Vagina (tissue), 2 donors: ENCODE data around the gene SLC22A12. TPM values are rescaled to one million over a fixed set of nuclear protein-coding genes. Genes with fewer than 3 reads are reported as not detected.

Source experiments
- DNase-seq, 2 donors: peaks; one replicate each; pipeline ENCODE4 v3.0.0-alpha.2; 2017; ENCODE audit errors: extremely low spot score in 2 of 2
- H3K27ac ChIP-seq: fragments of 200-600 bp; sonication (generic); one replicate; pipeline ENCODE4 v1.5.1; 2019
- H3K27me3 ChIP-seq: fragments of 200-600 bp; sonication (generic); one replicate; pipeline ENCODE4 v1.5.1; 2019
- H3K36me3 ChIP-seq, 2 donors: fragments of 200-600 bp; sonication (generic); one replicate each; pipeline ENCODE4 v1.5.1; 2017 to 2019
- H3K4me1 ChIP-seq: fragments of 200-600 bp; sonication (generic); one replicate; pipeline ENCODE4 v1.5.1; 2019
- H3K4me3 ChIP-seq, 2 donors: fragments of 200-600 bp; sonication (generic); 1 replicate in 1 of 2; 2 replicates in 1 of 2; pipeline ENCODE4 v1.5.1; 2016 to 2019
- H3K9me3 ChIP-seq: fragments of 200-600 bp; sonication (generic); one replicate; pipeline ENCODE4 v1.5.1; 2019
- POLR2A ChIP-seq, 2 donors: fragments of 450-650 bp; IDR thresholded peaks; one replicate each; pipeline ENCODE4 v1.6.1; 2017; ENCODE audit warnings: antibody characterized with exemption in 2 of 2, mild to moderate bottlenecking in 2 of 2, moderate library complexity in 2 of 2
- POLR2AphosphoS5 ChIP-seq, 2 donors: sonication (generic); formaldehyde crosslinking; IDR thresholded peaks; one replicate each; pipeline ENCODE4 v1.9.0; 2017; ENCODE audit warnings: antibody characterized with exemption in 2 of 2, mild to moderate bottlenecking in 2 of 2, low read depth in 1 of 2; ENCODE audit not compliant: insufficient read depth in 1 of 2
- intact Hi-C: fragments of 100-400 bp; cut with DNase I; formaldehyde crosslinking; loops from one replicate; pipeline ENCODE4 v1.15.1; 2023
- total RNA-seq: library from RNA; depleted of rRNA; stranded (reverse); fragments of >200 nt; gene quantifications from one replicate; pipeline ENCODE4 v1.2.3, GENCODE V29; 2016
- TF ChIP-seq, protein P1 (sequence below), 3 experiments: fragments of 450-650 bp in 2 of 3; fragments of 200-600 bp in 1 of 3; sonication (generic) in 1 of 3; IDR thresholded peaks; one replicate each; pipeline ENCODE4 v1.5.1; 2017 to 2019; ENCODE audit warnings: antibody characterized with exemption in 3 of 3, mild to moderate bottlenecking in 2 of 3, moderate library complexity in 2 of 3

The SLC22A12 gene
- total RNA-seq, 1 donor from 2014 or later = not detected

DNA sequence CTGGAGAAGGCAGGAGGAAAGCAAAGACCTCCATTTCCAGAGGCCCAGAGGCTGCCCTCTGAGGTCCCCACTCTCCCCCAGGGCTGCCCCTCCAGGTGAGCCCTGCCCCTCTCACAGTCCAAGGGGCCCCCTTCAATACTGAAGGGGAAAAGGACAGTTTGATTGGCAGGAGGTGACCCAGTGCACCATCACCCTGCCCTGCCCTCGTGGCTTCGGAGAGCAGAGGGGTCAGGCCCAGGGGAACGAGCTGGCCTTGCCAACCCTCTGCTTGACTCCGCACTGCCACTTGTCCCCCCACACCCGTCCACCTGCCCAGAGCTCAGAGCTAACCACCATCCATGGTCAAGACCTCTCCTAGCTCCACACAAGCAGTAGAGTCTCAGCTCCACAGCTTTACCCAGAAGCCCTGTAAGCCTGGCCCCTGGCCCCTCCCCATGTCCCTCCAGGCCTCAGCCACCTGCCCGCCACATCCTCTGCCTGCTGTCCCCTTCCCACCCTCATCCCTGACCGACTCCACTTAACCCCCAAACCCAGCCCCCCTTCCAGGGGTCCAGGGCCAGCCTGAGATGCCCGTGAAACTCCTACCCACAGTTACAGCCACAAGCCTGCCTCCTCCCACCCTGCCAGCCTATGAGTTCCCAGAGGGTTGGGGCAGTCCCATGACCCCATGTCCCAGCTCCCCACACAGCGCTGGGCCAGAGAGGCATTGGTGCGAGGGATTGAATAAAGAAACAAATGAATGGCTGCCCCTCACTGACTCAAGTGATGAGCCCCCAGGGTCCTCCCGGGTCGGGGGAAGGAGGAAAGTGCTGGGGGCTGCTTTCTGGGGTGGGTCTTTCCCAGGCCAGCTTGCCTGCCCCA lies 10.8 kb downstream of the SLC22A12 start:
- no peaks in the 10 kb centered on the region for H3K4me1 ChIP-seq
- H3K36me3 ChIP-seq = no peaks in the 10 kb centered on the region
- intact Hi-C loops = no loop called here
- no peak overlapping the region for H3K4me3 ChIP-seq
- H3K27me3 ChIP-seq = no peaks in the 10 kb centered on the region
- H3K27ac ChIP-seq = no peak overlapping the region
- TF ChIP-seq POLR2A (IDR thresholded peaks at IDR 0.05) (no peak), POLR2AphosphoS5 (IDR thresholded peaks at IDR 0.05; ENCODE audit: insufficient read depth in 1 of 2, low read depth in 1 of 2) (no peak)
- TF ChIP-seq, protein P1, sequence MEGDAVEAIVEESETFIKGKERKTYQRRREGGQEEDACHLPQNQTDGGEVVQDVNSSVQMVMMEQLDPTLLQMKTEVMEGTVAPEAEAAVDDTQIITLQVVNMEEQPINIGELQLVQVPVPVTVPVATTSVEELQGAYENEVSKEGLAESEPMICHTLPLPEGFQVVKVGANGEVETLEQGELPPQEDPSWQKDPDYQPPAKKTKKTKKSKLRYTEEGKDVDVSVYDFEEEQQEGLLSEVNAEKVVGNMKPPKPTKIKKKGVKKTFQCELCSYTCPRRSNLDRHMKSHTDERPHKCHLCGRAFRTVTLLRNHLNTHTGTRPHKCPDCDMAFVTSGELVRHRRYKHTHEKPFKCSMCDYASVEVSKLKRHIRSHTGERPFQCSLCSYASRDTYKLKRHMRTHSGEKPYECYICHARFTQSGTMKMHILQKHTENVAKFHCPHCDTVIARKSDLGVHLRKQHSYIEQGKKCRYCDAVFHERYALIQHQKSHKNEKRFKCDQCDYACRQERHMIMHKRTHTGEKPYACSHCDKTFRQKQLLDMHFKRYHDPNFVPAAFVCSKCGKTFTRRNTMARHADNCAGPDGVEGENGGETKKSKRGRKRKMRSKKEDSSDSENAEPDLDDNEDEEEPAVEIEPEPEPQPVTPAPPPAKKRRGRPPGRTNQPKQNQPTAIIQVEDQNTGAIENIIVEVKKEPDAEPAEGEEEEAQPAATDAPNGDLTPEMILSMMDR (IDR thresholded peaks at IDR 0.05) = no peak
- no peak for DNase-seq
- H3K9me3 ChIP-seq = no peaks in the 10 kb centered on the region

DNA sequence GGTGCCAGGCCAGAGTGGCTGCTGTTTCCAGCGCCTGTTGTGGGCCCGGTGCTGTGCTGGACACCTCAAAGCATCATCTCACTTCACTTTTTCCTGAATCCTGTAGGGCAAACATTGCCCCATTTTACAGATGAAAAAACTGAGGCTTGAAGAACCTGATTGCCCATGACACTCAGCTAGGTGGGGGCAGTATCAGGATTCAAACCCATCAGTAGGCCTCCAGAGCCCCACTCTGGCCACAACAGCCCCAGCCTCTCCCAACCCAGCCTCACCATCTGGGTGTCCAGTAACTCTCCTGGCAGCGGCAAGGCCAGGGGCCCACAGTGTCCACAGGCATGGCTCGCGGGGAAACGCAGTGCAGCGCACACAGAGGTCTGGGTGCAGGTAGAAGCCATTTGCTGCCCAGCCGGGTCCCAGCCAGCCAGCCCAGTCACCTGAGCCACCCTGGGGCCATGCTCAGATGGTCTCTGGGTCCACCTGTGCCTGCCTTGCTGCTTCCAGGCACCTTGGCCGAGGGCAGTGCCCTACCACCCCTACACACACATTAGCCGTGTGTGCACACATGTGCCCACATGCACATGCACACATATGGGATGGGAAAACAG lies 11.5 kb downstream of the SLC22A12 start:
- no peak for DNase-seq
- Histone ChIP-seq H3K27ac (no peak overlapping the region), H3K9me3 (no peaks in the 10 kb centered on the region), H3K4me1 (no peaks in the 10 kb centered on the region), H3K4me3 (no peak overlapping the region), H3K36me3 (no peaks in the 10 kb centered on the region), H3K27me3 (no peaks in the 10 kb centered on the region)
- intact Hi-C loops = no loop called here
- TF ChIP-seq, protein P1 (IDR thresholded peaks at IDR 0.05) = no peak

DNA sequence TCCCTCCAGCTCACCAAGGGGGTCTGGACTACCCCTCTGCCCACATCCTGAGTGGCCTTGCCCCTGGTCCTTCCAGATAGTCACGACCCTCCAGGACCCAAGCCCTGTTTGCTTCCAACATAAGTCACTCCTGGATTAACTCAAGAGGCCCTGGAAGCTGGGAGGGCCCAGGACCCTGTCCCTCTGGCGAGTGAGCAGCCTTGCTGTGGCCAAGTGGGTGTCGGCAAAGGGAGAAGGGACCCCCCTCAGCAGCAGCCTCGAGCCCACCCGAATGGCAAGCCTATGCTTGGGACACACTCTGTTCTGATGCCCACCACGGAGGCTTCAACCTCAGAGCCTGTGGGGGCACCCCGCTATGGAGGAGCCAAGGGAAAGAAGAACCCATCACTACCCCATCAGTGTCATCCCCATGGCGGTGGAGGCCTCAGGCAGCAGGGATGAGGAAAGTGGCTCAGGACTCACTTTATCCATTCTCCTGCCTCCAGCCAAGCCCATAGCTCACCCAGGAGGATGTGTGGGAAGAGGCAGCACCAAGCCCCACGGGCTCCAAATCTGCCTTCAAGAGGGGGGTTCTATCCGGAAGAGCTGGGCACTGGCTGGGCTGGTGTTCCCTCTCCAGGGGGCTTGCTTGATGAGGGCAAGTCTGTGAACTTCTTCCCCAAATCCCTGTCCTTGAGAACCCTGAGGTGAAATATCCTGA lies 12.5 kb downstream of the SLC22A12 start:
- Histone ChIP-seq H3K27me3 (no peaks in the 10 kb centered on the region), H3K4me1 (peaks cover 7% of the 10 kb centered on the region), H3K36me3 (no peaks in the 10 kb centered on the region), H3K27ac (no peak overlapping the region), H3K9me3 (no peaks in the 10 kb centered on the region), H3K4me3 (no peak overlapping the region)
- intact Hi-C loops = no loop called here
- no peak for DNase-seq
- TF ChIP-seq, protein P1 (IDR thresholded peaks at IDR 0.05) = no peak
- TF ChIP-seq POLR2A (IDR thresholded peaks at IDR 0.05) (no peak), POLR2AphosphoS5 (IDR thresholded peaks at IDR 0.05; ENCODE audit: insufficient read depth in 1 of 2, low read depth in 1 of 2) (no peak)

DNA sequence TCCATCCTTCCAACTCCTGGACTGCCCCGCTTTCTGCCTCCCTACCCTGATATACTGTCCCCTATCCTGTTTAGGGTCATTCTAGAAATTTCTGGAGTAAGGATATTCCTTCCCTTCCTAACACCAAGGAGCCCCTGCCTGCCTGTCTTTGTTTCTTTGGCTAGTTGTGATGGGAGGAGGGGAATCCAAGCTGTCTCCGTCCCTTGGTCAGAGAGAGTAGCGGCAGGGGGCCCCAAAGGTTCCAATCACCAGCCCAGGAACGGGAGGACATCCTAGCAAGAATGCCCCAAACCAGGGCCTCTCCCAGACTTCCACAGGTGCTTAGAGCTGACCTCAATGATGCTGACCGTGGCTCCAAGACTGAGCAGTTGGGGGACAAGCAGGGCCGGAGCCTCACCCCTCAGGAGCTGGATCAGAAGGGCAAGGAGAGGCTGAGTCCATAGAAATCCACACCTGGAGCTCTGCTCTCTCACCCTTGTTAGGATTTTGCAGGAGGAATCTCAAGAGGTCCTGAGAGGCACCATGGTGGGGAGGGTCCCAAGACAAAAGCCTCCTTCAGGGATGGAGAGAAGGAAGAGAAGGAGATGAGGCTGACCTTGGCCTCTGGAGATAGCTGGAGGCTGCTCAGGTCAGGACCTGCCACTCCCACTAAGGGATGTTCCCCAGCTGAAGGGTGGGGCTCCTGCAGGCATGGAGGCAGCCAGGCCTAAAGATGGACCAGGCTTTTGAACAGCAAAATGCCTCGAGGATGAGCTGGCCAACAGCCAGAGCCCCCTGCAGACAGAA lies 13.6 kb downstream of the SLC22A12 start:
- H3K4me1 ChIP-seq = peaks cover 13% of the 10 kb centered on the region
- no peaks in the 10 kb centered on the region for H3K36me3 ChIP-seq
- H3K9me3 ChIP-seq = no peaks in the 10 kb centered on the region
- no peak overlapping the region for H3K4me3 ChIP-seq
- no peaks in the 10 kb centered on the region for H3K27me3 ChIP-seq
- intact Hi-C loops = no loop called here
- TF ChIP-seq POLR2A (IDR thresholded peaks at IDR 0.05) (no peak), POLR2AphosphoS5 (IDR thresholded peaks at IDR 0.05; ENCODE audit: insufficient read depth in 1 of 2, low read depth in 1 of 2) (no peak)
- TF ChIP-seq, protein P1 (IDR thresholded peaks at IDR 0.05) = no peak
- no peak overlapping the region for H3K27ac ChIP-seq
- no peak for DNase-seq
